ENCODE measurements around the gene DHRS3.
A peak's percentile ranks its signal among the peaks of the same experiment; 100 is the strongest.

Gene DHRS3

GRCh38 chr1:12615865-12616708 is 1.9 kb downstream of the DHRS3 start:
- DNase-seq, result peak; percentile 30

GRCh38 chr1:12615159-12615864 is 2.7 kb downstream of the DHRS3 start:
- DNase-seq, result no peak

DNA sequence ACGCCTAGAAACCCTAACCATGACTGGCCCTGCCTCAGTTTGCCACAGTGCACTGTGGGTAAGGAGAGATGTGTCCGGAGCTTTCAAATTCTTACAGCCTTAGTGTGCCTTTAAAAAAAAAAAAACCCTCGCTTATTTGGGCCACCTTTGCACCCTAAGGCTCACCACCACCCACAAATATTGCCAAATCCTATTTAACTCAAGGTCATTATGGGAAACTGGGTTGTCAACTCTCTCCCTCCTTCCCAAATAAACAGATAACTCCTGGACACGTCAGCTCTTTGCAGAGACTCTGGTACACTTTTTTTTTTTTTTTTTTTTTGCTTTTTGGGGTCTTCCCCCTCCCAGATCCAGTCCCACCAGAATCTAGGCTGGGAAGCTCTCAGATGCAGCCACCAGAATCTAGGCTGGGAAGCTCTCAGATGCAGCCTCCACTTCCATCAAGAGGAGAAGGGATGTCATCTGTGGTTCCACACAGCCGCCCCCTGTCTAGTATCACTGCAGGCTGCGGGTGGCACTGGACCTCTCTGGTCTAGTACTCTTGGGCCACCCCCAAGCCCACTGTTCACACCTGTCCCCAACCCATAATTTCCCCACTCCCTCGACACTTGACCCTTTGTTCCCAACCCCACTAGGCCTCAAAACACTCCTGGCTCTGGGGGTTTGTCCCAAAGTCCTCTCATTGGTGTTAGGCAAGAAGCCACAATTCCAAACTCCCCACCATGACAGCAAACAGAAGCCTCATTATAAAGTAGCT is 3.4 kb downstream of the DHRS3 start:
- DNase-seq, result no peak

DNA sequence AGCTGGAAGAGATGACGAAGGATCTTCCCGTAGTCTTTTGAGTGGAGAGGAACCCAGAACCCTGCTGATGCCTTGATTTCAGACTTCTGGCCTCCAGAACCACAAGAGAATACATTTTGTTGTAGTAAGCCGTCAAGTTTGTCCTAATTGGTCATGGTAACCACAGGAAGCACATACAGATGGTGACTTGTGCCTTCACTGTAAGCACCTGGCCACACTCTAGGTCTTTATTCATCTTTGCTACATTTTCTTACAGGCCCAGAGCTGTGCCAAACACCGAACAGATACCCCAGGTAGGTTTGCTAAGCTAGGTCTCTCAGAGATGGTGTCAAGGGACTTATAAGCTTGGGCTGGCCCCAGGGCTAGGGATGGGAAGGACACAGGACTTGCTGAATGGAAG is 4.8 kb downstream of the DHRS3 start:
- DNase-seq, result no peak

DNA sequence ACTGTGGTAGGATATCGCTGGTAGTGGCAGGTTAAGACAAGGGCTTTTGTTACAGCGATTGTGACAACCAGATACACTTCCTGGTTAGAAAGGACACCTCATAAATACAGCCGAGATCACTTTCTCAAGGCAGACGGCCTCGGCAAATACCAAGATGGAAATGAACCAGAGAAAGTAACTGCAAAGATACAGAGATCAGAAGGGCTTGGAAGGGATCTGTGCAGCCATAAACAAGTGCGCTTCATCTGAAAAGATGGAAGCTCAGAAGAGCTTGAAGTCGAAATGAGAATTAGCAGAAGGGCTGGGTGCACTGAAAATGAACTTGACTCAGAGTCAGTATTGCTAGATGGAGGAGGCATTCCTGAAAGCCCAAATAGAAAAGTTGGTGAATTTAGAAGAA is 7.1 kb downstream of the DHRS3 start:
- DNase-seq, result no peak

DNA sequence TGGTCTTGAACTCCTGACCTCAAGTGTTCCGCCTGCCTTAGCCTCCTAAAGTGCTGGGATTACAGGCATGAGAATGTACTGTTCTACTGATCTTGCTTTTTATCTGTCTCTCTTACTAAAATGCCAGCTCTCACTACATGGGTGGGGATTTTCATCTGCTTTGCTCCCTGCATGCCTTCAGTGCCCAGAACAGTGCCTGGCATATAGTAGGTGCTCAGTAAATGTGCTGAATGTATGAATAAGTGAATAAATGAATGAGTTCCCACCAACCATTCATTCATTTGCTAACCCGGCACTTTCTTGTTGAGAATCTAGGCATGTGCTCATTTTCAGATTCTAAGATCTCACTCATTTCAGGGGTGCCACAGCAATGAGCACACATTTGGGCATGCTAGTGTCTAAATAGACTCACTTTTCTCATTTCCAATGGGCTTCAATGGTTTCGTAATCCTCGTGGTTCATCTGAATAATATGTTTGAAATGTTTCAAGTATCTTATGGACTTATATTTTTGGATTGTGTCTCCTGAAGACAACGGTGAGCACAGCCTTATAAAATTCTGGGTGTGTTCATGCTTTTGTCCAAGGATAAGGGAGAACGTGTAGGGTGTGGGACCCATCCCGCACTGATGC is 7.6 kb downstream of the DHRS3 start:
- no peak for DNase-seq

GRCh38 chr1:12609469-12610003 is 8.5 kb downstream of the DHRS3 start:
- no peak for DNase-seq

GRCh38 chr1:12608311-12608957 is 9.6 kb downstream of the DHRS3 start:
- no peak for DNase-seq

- DNase-seq, result no peak
Observed at GRCh38 chr1:12607263-12607662, 10.7 kb downstream of the DHRS3 start.

DNA sequence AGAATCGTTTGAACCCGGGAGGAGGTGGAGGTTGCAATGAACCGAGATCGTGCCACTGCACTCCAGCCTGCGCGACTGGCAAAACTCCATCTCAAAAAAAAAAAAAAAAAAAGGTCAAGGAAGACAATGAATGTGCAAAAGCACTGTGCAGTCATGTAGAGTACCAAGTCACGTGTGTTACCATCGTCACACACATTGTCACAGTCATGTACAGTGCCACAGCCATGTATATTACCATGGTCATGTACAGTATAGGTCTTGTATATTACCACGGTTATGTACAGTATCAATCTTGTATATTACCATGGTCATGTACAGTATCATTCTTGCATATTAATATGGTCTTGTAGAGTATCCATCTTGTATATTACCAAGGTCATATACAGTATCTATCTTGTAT is 13.0 kb downstream of the DHRS3 start:
- no peak for DNase-seq

- peak; percentile 77 for DNase-seq
Observed at GRCh38 chr1:12604114-12604874, 13.7 kb downstream of the DHRS3 start.

- DNase-seq, result no peak
Observed at GRCh38 chr1:12603224-12603623, 14.8 kb downstream of the DHRS3 start.

DNA sequence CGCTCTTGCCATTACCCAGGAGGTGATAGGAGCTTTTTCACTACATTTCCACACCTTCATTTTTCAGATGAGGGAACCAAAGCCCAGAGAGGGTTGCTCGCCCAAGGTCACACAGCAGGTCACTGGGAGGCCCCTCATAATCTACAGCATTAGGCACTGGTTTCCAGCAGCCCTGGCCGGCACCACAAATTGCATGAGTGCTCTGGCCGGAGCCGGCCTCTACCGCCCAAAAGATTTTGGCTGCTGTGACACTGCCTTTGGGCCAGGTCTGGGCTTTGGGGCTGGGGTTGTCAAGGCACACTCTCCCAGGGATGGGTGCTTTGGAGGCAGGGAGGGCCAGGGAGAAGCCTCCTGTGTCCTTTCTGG is 15.4 kb downstream of the DHRS3 start:
- no peak for DNase-seq

- DNase-seq, result no peak
Observed at GRCh38 chr1:12601700-12602658, 16.0 kb downstream of the DHRS3 start.

DNA sequence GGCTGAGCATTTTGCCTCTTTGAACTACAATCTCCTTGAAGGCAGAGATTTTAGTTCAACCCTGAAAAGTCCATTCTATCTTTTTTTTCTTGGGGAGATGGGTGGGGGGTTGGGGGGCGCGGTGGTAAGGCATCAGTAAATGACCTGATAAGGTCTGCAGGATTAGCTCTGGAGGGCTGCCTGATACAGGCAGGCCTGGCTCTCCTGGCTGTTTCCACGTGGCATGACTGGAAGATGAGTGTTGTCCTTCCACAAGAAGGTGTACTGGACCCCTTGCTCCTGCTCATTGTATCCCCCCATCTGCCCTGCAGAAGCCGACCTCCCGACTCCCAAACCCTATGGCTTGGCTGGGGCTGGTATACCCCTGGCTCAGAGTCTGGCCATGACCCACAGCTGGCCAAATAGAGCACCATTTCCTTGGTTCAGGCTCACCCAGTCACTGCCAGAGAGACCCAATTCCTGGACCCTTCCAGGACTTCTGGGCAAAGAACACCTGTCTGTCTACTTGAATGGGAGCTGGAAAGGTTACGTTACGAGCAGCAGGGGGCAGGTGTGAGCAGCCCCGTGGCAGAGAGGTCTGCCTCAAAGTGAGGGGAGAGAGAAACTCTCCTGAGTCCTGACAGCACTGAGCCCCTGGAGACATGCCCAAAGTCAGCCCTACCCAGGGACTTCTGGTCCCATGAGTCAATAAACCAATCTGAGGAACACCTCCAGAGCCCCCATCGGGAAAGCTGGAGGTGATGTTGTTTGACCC is 17.0 kb downstream of the DHRS3 start:
- DNase-seq, result peak; percentile 61

DNA sequence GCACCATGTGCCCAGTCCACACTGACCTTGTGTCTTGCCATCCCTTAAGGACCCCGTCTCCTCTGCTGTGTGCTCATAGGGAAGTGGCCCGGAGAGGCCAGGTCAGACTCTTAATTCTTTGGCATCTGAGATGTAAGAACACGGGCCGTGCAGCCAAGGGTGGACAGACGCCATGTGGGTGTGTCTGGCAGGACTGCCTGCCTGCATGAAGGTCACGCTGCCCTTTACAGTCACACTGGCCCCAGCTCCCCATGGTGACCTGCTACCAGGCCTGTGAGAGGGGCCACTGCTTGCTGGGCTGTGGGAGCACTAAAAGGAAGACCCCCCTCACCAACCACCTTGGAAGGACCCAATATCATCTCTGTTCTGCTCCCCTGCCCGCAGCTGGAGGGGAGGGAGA is 17.7 kb downstream of the DHRS3 start:
- DNase-seq, result no peak

DNA sequence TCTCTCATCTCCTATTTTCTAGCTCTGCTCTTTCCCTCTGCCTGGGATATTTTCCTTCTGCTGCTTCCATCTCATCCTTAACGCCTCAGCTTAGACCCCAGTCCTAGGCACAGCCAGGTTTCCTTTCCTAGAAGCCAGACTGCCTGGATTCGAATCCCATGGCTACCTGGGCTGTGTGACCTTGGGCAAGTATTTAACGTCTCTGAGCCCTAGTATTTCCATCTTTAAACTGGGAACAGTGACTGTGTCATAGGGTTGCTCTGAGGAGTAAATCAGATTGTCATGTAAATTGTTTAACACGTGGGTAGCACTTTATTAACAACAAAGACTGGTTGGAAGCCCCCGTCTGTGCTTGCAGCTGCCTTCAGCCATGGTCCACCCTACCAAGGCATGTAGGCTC is 18.4 kb downstream of the DHRS3 start:
- DNase-seq, result no peak

DNA sequence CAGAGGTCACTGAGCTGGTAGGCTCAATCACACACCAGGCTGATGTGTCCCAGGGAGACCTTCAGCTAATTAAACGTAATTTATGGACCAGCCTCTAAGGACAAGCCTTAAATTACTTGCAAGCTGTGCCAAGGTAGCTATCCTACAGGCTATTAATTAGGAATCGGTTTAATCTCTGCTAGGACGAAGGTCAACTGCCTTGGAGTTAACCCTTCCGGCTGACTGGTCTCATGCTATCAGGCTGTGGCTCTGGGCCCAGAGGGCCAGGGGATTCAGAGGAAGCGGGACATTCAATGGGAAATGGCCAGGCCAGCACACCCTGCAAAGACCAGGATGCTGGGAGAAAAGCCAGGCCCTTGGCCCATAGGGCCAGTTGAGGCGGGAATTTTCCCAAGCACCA is 19.0 kb downstream of the DHRS3 start:
- no peak for DNase-seq

DNA sequence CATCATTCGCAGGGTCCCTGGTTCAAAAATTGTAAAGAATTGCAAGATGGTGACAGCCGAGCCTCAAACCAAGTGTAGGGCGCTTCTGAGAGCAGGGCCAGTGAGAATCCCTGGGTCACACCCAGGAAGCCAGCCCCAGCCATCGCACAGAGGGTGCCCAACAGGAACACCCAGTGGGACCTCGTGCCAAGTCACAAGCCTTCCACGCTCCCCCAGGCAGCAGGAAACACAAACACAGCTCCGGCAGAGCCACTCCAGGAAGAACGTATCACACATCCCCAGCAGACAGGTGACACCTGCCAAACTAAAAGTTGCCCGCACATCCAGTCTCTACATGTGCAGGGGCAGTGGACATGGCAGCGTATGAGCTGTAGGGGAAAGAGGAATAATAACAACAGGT is 20.2 kb downstream of the DHRS3 start:
- no peak for DNase-seq

Measured in activated CD4-positive, alpha-beta T cell treated with anti-CD3 and anti-CD28 coated beads for 48 hours (primary cell).